Cerebellar cortex (tissue), 1 donor: Measurements from ENCODE around the gene DZANK1.
"Not testable (repeated sequence)": the region's sequence is repeated elsewhere in the genome, so short reads cannot be mapped to it uniquely, and the experiment has no call there.

Experiments used
- DNase-seq: peaks from one replicate; pipeline ENCODE4 v3.0.0-alpha.2; 2015; ENCODE audit warnings: low spot score

DZANK1 gene

GRCh38 chr20:18436847-18437246 lies 30.0 kb downstream of the DZANK1 start:
- DNase-seq = no peak

GRCh38 chr20:18431206-18431605 lies 35.6 kb downstream of the DZANK1 start:
- DNase-seq = no peak

GRCh38 chr20:18430172-18430826 lies 36.5 kb downstream of the DZANK1 start:
- DNase-seq = no peak

DNA sequence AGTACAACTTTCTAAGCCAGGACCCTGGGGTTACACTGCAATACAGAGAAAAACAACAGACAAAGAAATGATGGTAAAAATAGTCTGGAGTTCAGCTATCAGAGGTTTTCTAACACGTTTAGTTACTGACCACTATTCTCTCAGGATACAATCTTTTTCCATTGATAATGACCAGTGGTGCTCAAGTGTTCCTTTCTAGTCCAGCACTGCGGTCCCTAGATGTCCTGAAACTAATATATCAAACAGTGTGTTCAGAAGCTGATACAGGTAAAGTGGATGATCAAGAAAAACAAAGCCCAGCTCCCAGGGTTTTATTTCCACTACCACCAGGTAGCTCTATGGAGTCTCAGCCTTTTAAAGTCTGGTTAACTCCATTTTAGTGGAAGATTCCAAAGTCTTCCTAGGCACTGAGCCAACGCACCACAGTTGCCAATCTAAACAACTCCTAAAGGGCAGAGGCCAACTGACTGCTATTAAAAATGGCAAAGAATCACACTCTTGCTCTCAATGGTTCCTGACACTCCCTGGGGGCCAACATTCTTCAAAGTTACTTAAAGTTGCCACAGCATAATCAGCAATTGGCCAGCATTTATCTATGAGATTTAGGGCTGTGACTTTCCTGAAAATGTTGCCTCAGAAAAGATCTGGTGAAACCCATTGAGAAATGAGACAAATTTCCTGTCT lies 38.2 kb downstream of the DZANK1 start:
- DNase-seq = no peak

DNA sequence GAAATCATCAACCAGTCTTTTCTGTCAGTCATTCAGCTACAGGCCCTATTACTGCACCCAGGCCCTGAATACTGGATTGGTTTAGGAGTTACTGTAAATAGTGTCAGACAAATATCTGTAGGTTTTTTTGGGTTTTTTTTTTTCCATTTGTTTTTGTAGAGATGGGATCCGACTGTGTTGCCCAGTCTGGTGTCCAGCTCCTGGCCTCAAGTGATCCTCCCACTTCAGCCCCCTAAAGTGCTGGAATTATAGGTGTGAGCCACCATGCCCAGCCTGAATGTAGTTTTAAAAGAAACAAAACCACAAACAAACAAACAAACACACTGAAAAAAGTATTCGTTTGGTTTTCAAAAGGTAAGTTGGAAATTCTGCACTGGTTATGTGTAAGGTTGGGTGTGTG lies 39.6 kb downstream of the DZANK1 start:
- no peak for DNase-seq

GRCh38 chr20:18421608-18422007 lies 45.2 kb downstream of the DZANK1 start:
- no peak for DNase-seq

DNA sequence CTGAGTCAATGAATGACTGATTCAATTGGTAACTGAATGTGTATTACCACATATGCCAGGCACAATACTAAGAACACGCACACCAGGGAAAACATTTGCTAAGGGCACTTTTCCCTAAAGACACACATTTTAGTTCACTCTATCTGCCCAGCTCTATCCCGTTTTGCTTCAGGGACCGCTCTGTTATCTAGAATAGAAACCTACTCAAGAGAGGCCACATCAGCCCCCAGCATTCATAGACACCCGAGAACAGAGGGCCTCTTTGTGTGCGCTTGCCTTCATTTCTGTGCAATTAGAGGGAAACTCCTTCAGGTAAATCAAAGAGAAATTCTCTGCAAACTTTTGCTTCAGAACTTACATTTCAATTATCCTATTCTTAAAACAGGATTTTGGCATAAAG lies 50.3 kb downstream of the DZANK1 start:
- DNase-seq = no peak

DNA sequence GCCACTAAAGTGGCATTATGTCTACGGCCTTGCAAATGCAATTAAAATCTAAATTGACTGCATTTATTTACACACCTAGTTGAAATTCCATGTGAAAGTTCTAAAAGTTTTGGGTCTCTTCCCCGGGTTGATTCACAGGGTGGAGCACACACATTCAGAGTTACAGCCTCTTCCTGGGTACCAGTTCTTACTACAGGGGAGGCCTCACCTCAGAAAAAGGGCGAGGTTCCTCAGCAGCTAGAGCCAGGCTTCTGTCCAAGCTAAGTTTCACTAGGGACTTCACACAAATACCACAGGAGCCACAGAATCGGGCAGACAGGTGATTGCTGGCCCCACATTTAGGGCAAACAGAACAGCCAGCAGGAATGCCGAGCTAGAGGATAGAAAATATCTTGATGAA lies 52.7 kb downstream of the DZANK1 start:
- DNase-seq = no peak

DNA sequence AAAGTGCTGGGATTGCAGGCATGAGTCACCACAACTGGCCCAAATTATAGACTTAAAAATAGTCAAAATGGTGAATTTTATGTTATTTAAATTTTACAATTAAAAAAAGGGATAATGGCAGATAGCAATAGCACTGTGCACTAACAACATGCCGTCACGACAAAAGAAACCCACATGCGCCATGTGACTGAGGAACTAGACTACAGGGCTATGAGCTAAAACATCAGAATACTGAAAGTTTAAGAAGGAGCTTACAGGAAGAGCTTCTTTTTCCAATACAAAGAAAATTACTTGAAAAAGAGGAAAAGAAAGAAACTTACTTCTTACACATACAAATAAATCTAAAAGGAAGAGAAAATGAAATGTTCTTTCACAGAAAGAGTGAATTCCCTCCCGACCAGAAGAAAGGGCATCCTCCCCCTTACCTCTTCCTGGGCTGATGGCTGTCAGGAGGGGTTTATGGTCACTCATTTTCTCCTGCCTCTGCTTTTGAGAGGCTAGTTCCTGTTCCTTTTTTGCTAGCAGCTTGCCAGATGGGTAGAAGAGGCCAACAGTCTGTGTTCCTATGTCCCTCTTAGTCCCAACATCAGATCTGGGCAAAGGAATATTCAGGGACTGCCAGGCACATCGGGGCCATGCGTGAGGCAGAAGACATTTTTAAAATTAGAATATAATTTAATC lies 54.5 kb downstream of the DZANK1 start:
- DNase-seq = peak; percentile 5

DNA sequence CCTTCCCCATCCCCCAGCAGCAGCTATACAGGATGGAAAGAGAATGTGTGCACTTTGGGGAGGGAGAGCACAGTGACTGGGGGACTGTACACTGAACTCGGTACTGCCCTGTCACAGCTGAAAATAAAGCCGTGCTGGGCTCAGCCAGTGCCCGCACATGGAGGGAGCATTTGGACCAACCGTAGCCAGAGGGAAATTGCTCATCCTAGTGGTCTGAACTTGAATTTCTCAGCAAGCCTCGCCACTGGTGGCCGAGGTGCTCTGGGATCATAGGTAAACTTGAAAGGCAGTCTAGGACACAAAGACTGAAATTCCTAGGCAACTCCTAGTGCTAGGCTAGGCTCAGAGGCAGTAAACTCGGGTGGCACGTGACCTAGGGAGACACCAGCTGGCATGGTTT lies 61.0 kb downstream of the DZANK1 start:
- no peak for DNase-seq

DNA sequence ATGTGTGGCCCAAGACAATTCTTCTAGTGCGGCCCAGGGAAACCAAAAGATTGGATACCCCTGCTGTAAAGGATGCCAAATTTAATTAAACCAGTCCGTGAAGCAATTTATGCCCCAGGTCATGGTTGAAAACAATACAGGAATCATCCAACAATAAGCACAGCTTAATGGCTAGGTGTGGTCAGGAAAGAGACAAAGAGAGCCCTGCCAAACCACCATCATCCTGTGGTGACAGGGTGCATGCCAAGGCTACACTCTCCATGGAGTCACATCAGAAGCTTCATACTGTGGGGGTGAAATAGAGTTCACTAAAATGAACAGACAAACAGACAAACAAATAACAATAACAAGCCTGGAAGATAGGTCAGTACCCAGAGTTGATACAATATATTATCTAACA lies 62.7 kb downstream of the DZANK1 start:
- no peak for DNase-seq

DNA sequence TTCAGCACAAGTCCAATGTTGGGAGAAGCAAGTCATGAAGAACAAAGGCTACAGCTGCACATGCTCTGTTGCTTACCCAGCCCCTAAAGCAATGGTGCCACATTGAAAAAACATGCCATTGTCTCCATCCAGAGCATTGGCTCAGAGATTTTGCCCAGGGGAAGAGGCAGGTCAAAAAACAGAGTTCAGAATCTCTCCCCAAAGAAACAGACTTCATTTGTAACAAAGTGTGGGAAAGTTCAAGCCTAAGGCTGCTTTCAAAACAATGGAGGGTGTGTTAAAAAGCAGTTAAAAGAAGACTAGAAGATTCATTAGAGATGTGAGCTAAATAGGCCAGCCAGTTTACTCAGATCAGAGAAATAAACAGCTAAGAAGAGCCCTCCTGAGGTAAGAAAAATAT lies 63.6 kb downstream of the DZANK1 start:
- DNase-seq = no peak

DNA sequence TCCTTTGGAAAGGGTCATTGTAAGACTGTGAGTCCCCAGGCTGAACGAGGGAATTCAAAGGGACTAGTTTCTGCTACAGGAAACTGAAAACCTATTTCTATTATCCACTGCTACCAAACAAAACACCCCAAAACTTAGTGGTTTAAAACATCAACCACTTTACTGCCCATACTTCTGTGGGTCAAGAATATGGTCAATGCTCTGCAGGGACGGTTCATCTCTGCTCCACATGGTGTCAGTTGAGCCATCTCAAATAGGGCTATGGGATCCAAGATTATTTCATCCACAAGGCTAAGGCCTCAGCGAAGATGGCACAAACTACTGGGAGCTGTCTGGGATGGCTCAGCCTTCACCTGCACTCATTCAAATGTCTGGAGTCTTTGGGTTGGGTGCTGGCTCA lies 65.5 kb downstream of the DZANK1 start:
- no peak for DNase-seq

GRCh38 chr20:18400460-18400859 lies 66.4 kb downstream of the DZANK1 start:
- DNase-seq = no peak

DNA sequence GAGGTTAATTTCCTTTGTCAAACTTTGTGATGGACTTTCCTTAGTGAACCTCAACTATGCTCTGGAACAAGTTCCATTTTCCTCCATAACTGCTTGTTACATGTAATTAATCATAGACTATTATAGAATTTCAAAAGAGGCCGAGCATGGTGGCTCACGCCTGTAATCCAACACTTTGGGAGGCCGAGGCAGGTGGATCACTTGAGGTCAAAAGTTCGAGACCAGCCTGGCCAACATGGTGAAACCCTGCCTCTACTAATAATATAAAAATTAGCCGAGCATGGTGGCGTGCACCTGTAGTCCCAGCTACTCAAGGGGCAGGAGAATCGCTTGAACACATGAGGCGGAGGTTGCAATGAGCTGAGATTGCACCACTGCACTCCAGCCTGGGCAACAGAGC lies 68.1 kb downstream of the DZANK1 start:
- not testable (repeated sequence) for DNase-seq

DNA sequence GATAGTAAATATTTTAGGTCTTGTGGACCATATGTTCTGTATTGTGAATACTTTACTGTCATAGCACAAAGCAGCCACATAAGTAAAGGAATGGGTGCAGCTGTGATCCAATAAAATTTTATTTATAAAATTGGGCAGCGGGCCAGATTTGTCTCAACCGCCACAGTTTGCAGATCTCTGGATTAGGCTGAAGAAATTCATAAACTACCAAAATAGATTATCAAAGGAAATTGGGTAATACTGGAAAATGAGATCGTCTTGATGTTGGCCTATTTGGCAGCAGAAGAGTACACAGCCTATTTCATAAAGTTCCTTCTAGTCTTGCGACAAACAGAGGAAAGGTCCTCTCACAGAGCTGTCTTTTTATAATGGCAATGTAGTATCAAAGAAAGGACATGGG lies 69.8 kb downstream of the DZANK1 start:
- DNase-seq = no peak

GRCh38 chr20:18395544-18395943 lies 71.3 kb downstream of the DZANK1 start:
- DNase-seq = no peak

DNA sequence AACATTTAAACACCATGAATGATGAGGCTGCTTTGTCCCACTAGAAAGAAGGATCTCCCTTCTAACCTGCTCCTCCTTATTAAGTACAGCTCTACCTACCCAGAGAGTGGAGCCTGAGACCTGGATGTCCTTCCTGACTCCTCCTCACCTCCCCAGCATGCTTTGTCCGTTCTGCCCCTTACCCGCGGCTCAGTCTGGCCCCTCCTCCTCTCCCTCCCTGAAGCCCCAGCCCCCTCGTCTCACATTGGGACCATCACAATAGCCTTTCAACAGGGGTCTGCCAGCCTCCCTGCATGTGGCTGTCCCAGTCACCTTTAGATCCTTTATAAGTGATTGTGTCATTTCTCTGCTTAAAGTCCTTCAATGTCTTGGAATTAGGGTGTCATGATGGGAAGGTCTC lies 72.5 kb downstream of the DZANK1 start:
- no peak for DNase-seq

- no peak for DNase-seq
These were observed 75.1 kb downstream of the DZANK1 start for GRCh38 chr20:18391686-18392085.

DNA sequence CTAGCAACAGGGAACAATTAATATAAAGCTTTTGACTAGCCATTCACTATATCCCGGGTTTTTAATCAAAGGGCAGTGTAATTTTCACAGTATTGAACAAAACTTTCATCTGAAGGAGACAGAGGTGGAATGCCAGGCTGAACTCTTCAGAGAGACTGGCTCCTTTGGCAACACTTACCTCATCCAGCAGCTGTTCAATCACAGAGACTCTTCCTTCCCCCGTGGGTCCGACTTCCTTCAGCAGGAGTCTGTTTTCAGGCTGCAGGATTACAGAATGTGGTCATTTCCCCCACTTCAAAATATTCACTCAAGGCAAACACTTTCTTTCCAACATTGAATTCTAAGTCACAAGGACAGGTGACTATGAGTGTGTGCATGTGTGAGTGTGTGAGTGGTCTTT lies 76.6 kb downstream of the DZANK1 start:
- no peak for DNase-seq

GRCh38 chr20:18388860-18389259 lies 78.0 kb downstream of the DZANK1 start:
- DNase-seq = no peak

DNA sequence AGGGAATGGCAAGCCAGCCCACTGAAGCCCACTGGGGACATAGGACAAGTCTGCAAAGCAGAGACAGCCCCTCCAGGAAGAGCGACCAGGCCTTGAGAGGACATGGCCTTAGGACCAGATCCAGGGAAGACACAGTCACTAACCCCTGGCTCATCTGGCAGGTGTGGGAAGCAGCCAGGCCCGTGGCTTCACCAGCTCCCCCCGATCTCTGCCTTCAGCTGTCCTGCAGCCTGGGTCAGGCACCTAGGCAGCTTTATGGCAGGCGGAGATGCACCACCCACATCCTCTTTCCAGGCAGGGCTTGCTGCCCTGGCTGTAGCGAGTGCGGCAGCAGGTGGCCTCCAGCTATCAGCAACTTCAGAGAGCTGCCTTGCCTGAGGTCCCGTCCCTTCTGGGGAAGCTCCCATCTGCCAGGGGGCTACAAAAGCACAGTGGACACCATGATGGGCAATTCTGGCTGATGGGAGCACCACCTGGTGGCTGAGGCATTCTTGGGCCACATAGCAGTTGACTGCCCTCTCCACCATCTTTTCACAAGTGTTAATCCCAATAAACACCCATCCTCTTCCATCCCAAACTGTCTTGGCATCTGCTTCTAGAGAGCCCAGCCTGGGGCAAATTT lies 85.8 kb downstream of the DZANK1 start:
- no peak for DNase-seq

DNA sequence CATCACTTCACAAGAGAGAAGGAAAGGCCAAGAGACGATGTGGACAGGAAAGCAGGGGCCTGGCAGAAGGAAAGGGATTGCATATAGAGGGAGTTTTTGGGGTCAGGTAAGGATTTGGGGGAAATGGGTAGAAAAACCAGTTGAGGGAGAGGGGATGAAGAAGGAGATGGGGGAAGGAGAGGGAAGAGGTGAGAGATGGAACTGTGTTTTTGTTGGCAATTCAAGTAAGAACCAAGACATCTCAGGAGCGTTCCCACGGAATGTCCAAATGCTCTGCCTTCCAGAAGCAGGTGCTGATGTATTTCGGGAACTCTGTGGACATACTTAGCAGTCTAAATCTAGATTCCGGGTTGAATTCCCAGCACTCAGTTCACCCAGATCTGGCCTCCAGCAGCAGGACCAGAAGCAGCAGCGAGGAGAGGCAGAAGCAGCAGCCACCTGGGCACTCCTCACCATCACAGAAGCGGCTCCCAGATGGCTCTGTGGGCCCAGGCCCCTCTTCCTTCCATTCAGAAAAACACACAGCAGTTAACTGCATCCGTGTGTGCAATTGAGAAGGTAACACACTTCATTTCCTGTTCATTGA lies 88.8 kb downstream of the DZANK1 start:
- no peak for DNase-seq
